ENCODE results near the gene UGT1A5. TPM values are rescaled to one million over a fixed set of nuclear protein-coding genes. Genes with fewer than 3 reads are reported as not detected.

UGT1A5 gene
- total RNA-seq, 1 experiment from 2014 or later = not detected

GRCh38 chr2:233702238-233702637, 10.5 kb upstream of the UGT1A5 start:
- POLR2A ChIA-PET (ENCODE audit: low non-redundant PET) = no interaction called here
- CTCF ChIA-PET = no interaction called here
- H3K4me1 ChIP-seq (ENCODE audit: insufficient read depth, low read length, poor library complexity, severe bottlenecking) = peaks cover 9% of the 10 kb centered on the region
- peaks cover 8% of the 10 kb centered on the region for H3K9me3 ChIP-seq (ENCODE audit: low read depth, low read length, poor library complexity, severe bottlenecking)
- H3K27ac ChIP-seq (ENCODE audit: low read depth, low read length, poor library complexity, severe bottlenecking) = no peak overlapping the region
- intact Hi-C loops (cut with micrococcal nuclease; ENCODE audit: unreplicated experiment) = no loop called here
- no peaks in the 10 kb centered on the region for H3K36me3 ChIP-seq (ENCODE audit: insufficient read depth, low read length, poor library complexity, severe bottlenecking)
- TF ChIP-seq EZH2 (IDR thresholded peaks at IDR 0.05; ENCODE audit: borderline replicate concordance, low read depth, low read length, poor library complexity, severe bottlenecking) (no peak), CTCF (conservative IDR thresholded peaks at IDR 0.05; ENCODE audit: low read depth, low read length) (no peak)
- no peak for DNase-seq (ENCODE audit: low spot score)
- H3K27me3 ChIP-seq (replicated peaks; ENCODE audit: insufficient read depth, low read depth, low read length, poor library complexity) = no peaks in the 10 kb centered on the region
- no peak overlapping the region for H3K4me3 ChIP-seq (ENCODE audit: low read depth, low read length, poor library complexity, severe bottlenecking)
- BruUV-seq (replicated peaks) = no TSS peak

GRCh38 chr2:233705911-233706506, 6.7 kb upstream of the UGT1A5 start:
- ChIA-PET POLR2A (ENCODE audit: low non-redundant PET) (no interaction called here), CTCF (no interaction called here)
- intact Hi-C loops (cut with micrococcal nuclease; ENCODE audit: unreplicated experiment) = no loop called here
- Histone ChIP-seq H3K27ac (ENCODE audit: low read depth, low read length, poor library complexity, severe bottlenecking) (no peak overlapping the region), H3K36me3 (ENCODE audit: insufficient read depth, low read length, poor library complexity, severe bottlenecking) (no peaks in the 10 kb centered on the region), H3K4me3 (ENCODE audit: low read depth, low read length, poor library complexity, severe bottlenecking) (no peak overlapping the region), H3K27me3 (replicated peaks; ENCODE audit: insufficient read depth, low read depth, low read length, poor library complexity) (no peaks in the 10 kb centered on the region), H3K9me3 (ENCODE audit: low read depth, low read length, poor library complexity, severe bottlenecking) (peaks cover 8% of the 10 kb centered on the region), H3K4me1 (ENCODE audit: insufficient read depth, low read length, poor library complexity, severe bottlenecking) (peaks cover 12% of the 10 kb centered on the region)
- TF ChIP-seq CTCF (conservative IDR thresholded peaks at IDR 0.05; ENCODE audit: low read depth, low read length) = no peak
- no peak for TF ChIP-seq EZH2 (IDR thresholded peaks at IDR 0.05; ENCODE audit: borderline replicate concordance, low read depth, low read length, poor library complexity, severe bottlenecking)
- DNase-seq (ENCODE audit: low spot score) = no peak
- BruUV-seq (replicated peaks) = no TSS peak

- no TSS peak for BruUV-seq (replicated peaks)
- ChIA-PET POLR2A (ENCODE audit: low non-redundant PET) (interaction anchor here (0.7 kb wide), 1 partner anchor 180 kb away, joined by 4 read pairs; no protein-coding TSS in a partner anchor), CTCF (no interaction called here)
- TF ChIP-seq EZH2 (IDR thresholded peaks at IDR 0.05; ENCODE audit: borderline replicate concordance, low read depth, low read length, poor library complexity, severe bottlenecking) = no peak
- H3K4me1 ChIP-seq (ENCODE audit: insufficient read depth, low read length, poor library complexity, severe bottlenecking) = peaks cover 16% of the 10 kb centered on the region
- H3K4me3 ChIP-seq (ENCODE audit: low read depth, low read length, poor library complexity, severe bottlenecking) = no peak overlapping the region
- no peaks in the 10 kb centered on the region for H3K36me3 ChIP-seq (ENCODE audit: insufficient read depth, low read length, poor library complexity, severe bottlenecking)
- intact Hi-C loops (cut with micrococcal nuclease; ENCODE audit: unreplicated experiment) = no loop called here
- H3K9me3 ChIP-seq (ENCODE audit: low read depth, low read length, poor library complexity, severe bottlenecking) = peaks cover 8% of the 10 kb centered on the region
- no peak for DNase-seq (ENCODE audit: low spot score)
- no peak overlapping the region for H3K27ac ChIP-seq (ENCODE audit: low read depth, low read length, poor library complexity, severe bottlenecking)
- H3K27me3 ChIP-seq (replicated peaks; ENCODE audit: insufficient read depth, low read depth, low read length, poor library complexity) = no peaks in the 10 kb centered on the region
Measured at GRCh38 chr2:233706720-233707119, 6.0 kb upstream of the UGT1A5 start.

All from A673 (cell line).